Activated gamma-delta T cell treated with Interleukin-2 at 50 U/mL for 16 hours (primary cell): ENCODE results near the gene UBE2Q1.

Experiments
- DNase-seq: peaks from one replicate; pipeline ENCODE4 v3.0.0-alpha.2; 2020

The UBE2Q1 gene

DNA sequence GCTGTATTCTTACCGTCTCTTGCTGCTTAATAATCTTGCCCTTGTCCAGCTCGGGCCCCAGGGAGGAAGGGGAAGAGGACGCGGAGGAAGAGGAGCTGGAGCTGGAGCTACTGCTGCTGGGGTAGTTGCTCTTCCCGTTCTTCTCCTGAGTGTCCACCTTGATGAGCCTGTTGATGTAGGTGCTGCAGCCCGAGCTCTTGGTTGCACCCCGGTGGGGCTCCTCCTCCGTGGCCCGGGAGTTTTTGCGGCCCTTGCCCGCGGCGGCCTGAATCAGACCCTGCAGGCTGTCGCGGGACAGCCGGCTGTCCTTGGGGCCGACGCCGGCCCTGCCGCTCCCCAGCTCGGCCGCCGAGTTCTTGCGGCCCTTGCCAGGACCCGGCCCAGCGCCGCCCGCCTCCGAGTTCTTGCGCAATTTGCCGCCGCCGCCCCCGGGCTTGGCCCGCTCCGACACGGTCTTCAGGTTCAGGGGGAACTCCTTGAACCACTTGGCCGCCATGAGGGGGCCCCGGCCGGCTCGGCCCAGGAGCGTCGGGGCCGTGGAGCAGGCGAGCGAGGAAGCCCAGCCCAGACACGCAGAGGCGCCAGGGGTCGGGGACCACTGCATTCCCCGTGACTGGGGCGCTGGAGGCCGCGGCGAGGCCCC lies 56.9 kb downstream of the UBE2Q1 start:
- no peak for DNase-seq

DNA sequence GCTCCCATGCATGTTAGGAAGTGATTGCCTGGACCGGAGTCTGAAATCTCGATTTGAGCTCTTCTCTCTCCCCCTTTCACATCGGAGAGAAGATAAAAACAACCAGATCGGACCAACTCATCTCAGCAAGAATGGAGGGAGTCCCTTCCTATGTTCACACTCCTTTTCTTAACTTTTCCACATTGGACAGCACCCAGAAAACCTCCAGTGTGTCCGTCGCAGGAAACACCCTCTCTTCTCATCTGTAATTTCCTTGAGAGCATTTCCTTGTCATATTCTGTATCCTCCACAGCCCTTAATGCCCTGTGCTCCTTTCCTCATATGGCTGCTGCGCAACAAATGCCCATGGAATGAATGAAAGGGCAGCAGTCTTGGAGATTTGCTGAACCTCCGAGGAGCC lies 57.9 kb downstream of the UBE2Q1 start:
- DNase-seq: no peak

DNA sequence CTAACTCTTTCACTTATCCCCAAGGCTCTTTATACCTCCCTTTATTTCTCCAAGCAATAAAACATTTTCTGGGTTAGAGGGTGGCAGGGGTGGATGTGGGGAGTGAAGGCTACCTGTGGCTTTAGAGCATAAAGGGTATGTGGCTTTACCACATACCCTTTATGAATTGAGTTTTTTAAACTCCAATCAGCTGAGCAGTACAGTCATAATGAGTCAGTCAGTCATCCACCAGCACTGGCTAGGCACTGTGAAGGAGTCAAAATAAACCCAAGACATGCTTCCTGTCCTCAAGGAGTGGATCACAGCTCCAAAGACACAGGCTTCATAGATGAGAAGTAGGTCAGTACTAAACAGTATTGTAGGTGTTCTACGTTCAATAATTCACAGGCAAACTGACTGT lies 59.0 kb downstream of the UBE2Q1 start:
- no peak for DNase-seq
